ENCODE data around the gene CPB2.

Gene CPB2

DNA sequence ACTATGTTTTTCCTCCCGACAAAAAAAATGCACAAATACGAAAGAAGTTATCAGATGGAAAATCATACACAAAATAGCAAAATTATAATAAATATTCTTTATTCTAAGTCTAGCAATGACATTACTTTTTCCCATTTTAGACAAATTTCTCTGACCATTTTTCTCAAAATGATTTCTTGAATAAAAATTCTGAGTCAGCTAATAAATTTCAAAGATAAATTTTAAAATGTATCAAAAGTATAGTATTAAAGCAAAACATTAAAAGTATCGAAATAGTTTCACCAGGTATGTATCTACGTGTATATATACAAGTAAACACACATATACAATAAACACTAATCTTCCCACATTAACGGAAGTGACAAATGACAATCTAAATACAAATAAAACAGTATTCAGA is 61.2 kb downstream of the CPB2 start:
- no peak for DNase-seq

DNA sequence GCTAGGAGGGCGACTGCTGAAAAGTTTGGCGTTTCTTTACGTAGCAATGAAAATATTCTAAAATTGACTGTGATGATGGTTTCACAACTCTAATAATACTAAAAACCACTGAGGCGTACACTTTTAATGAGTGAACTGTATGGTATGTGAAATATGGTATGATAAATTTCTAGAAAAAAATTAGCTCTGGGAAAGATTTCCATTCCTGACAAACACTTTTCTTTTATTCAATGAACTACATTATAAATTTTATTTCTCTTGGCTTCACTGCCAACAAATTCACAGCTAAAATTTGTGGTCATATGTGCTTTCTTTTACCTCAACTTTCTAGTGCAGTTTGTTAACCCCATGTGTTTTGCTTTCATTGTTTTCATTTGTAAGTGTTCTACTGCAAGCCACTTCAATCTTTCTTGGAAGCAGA is 63.4 kb downstream of the CPB2 start:
- DNase-seq = no peak

DNA sequence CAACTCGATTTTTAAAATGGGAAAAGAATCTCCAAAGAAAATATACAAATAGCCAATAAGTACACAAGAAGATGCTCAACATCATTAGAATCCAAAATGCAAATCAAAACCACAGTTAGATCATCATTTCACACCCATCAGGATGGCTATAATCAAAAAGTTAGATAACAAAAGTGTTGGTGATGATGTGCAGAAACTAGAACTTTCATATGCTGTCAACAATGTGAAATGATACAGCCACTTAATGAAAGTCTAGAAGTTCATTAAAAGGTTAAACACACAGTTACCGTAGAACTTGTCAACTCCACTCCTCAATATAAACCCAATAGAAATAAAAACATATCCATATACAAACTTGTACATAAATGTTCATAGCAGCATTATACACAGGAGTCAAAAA is 64.1 kb downstream of the CPB2 start:
- DNase-seq = no peak

DNA sequence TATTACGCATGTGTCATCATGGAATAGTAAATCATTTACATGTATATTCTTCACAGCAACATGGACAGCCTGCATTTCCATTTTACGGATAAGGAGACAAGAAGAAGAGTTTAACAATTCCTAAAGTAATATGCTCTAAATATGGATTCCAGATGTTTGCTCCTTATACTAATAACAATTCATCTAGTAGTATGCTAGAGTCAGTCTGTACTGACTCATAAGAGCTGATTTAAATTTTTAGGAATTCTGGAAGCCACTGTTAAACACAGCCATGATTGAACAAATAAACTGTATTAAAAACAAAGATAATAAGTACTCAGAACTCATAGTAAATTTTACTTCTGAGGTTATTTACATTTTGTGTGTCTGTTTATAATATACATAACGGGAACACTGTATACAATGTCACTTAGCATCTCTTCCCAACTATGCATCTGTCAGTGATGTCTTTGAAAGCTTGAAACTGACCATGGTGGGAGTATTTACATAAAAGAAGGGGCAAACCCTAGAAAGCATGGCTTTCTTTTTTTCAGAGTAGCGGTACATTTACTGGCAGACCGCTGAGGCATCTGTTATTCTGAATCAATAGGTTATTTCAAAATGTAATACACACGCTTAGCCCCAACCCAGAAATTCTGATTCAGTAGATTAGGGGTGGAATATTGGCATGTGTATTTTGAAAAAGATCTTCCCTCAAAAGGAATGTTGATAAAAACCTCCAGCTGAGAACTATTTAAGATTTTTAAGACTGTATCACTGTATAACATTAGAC is 65.2 kb downstream of the CPB2 start:
- DNase-seq = no peak

DNA sequence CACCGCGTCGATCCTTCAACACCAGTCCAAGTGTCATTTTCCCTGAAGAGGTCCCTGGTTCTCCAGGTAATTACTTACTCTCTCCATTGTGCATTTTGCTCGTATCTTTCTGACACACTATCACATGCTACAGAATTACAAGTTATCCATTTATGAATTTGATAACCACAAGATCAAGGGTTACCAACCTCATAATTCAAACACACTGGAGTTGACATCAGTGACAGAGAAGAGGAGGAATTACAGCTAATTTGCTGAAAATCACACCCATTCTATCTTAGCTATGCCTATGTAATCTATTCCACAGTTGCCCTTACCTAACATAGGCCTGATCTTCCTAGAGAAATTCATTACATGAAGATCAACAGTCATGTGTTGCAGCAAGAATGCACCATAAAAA is 66.5 kb downstream of the CPB2 start:
- no peak for DNase-seq

DNA sequence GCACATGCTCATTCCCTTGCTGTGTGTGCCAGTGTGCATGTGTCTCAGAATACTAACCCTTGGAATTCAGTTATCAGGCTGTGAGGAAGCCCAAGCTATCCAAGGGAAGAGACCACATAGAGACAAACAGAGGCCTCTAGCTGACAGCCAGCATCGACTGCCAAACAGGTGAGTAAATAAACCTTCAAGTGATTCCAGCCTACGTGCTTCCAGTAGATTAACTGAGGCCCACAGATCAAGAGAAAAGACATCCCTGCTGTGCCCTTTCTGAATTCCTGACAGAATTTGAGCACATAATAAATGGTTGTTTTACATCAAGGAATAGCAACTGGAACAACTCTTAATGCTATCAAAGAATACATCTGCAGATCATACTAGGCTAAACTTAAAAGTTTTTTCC is 69.8 kb downstream of the CPB2 start:
- DNase-seq = no peak

DNA sequence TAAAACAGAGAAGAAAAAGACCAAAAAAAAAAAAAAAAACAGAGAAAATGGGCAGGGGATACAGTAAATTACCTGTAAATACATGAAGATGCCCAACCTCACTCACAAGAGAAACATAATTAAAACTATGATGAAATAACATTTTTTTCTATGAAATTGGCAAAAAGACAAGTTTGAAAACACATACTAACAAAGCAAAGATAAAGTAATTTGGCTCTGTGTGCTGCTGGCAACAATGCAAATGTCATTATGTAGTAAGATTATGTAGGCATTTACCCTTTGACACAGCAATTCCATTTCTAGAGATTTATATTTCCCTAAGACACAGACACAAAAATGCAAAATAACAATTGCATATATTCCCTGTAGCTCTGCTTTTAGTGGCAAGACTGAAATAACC is 72.5 kb downstream of the CPB2 start:
- DNase-seq = no peak

DNA sequence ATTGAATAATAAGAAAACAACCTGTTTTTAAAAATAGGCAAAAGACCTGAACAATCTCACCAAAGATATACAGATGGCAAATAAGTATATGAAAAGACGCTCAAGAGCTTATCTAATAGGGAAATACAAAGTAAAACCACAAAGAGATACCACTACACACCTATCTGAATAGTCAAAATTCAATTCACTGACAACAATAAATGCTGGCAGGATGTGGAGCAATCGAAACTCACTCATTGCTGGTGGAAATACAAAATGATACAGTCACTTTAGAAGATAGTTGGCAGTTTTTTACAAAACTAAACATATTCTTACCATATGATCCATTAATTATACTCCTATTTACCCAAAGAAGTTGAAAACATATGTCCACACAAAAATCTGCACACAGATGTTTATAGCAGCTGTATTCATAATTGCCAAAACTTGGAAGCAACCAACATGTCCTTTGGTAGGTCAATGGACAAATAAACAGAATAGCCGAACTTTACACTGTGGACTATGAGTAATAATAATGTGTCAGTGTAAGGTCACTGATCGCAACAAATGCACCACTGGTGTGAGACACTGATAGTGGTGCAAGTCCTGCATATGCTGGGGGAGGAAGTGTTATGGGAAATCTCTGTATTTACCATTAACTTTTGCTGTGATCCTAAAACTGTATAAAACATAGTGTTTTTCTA is 73.1 kb downstream of the CPB2 start:
- no peak for DNase-seq

DNA sequence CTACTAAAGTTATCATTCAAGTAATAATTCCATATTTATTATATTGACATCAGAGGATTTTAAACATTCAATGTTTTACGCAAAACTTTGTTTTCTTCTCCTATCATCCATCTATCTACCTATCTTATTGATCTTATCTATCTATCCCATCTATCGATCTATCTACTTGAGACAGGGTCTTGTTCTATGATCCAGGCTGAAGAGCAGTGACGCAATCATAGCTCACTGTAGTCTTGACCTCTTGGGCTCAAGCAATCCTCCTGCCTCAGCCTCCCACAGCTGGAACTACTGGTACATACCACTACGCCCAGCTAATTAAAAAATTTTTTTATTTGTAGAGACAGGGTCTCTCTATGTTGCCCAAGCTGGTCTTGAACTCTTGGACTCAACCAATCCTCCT is 79.7 kb downstream of the CPB2 start:
- no peak for DNase-seq

DNA sequence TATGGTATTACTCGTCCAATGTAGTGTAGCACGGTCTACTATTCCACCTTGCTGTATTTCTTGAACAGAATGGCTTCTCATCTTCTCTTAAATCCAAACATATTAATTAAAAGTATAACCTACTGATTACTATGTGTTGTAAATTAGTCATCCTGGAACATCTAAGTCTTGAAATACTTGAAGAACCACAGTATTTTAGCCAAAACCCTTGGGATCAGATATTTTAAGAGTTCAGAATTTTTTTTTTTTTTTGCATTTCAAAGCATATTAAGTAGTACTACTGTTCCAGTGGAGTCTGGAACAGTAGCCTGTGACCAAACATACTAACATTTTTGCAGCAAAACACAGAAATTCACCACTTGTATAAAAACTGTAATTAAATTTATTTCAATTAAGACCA is 82.4 kb downstream of the CPB2 start:
- DNase-seq = no peak

DNA sequence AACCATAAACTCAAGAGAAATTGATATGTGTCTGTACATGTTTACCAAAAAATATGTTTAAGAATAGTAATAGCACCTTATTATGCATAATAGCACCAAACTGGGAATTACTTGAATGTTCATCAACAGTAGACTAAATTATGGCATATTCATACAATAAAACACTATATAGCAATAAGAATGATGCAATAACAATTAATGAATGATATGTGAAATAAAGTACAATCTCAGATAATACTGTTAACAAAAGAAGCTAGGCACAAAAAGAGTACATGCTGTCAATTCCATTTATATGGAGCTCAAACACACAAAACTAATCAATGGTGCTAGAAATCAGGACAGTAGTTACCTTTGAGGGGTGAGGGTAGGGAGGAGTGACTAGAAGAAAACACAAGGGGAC is 88.6 kb downstream of the CPB2 start:
- no peak for DNase-seq

DNA sequence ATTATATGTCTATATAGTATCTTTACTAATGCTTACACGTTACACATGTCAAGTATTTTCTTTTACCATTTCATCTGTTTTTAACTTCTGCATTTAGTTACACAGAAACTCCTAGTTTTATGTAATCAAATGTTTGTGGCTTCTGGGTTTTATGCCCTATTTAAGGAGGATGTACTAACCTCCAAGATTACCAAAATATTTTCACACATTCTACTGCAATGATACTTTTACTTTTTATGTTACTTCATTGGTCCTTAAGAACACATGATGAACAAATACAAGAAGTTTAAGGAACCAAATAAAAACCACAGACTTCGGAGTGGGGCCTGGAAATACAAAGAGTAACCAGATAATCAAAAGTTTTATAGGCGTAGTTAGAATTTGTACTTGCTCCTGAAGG is 89.5 kb downstream of the CPB2 start:
- no peak for DNase-seq

DNA sequence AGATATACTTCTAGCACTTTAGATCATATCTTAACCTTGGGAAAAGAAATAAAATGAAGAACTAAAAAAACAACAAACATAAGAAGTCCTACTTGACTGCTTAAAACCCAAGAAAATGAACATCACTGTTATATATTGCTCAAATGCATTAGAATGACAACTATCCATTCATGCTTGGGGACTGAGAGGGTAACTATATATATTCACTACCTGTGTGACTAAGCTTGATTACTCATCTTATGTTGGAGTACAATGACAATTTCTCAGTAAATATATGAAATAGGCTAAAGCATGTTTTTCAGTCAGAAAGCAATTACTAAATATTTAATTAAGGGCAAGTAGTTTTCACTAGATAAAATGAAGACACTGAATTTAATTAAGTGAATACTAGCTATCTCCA is 92.4 kb downstream of the CPB2 start:
- DNase-seq = no peak

DNA sequence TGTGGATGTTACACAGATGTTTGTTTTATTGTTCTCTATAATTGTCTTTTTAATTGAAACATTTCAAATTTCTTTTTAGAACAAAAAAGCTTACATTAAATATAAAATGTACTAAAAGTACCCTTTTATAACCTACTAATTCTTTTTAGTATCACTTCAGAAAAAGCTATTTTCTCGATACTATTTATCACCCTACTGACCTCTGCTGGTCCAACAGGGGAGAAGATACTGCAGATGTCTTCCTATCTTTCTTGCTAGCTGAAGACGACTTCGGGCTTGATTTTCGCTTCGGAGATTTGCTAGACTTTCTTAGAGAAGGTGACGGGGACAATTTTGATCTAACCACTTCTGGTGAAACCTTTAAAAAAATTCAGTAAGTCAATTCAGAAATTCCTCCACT is 94.7 kb downstream of the CPB2 start:
- no peak for DNase-seq

DNA sequence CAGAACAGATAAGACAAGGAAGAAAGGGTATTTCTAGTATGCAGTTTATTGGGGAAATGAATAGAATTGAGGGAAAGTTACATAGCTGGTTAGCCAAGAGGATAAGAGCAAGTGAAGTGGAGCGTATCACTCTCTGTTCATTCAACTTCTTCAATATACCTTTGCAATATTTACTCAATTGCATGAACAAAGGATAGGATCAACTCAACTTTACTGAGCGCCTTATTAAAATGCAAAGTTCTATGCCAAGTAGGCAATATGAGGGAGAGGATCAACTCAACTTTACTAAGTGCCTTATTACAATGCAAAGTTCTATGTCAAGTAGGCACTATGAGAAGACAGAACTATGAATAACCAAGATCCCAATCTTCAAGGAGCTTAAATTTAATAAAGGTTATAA is 96.2 kb downstream of the CPB2 start:
- DNase-seq = no peak

DNA sequence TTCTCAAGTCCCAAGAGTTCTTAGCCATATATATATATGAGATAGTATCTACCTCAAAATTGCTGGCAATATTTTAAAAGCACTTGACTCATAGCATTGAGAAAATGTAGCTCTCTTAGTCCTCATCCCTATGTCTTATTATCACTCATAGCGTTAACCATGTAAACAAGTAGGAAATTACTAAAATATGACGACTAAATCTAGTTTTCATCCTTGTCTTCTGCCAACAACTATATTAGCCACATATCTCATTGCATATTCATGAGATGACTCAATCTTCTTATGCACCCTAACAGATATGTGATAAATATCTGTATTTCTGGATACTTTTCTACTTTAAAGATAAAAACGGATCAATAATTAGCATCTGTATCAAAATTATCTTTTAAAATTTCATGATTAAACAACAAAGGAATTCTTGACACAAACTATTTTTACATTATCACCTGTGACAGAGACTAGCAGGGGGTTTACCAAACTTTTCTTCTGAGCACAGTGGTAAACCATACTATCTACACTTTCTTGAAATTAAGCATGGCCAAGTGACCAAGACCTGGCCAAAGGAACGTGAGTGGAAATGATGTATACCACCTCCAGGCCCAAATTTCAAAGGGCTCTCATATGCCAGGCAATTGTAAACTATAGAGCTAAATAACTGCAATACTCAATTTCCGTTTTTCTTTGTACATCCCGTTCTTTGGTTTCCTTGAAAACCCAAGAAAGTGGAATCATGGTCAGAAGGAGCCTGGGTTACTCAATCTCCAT is 98.0 kb downstream of the CPB2 start:
- no peak for DNase-seq

DNA sequence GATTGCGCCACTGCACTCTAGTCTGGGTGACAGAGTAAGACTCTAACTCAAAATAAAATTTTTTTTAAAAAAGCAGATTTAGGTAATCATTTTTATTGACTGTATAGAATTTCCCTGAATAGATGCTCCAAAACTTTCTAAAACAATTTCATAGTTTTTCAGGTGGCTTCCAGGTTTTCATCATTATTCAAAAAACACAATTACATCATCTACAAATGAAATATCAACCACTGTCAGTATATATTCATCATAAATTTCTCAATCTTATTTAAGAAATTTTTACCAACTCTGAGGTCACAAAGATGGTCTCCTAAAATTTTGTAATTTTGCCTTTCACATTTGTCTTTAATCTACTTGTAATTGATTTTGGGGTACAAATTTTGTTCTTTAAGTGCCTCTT is 100.3 kb downstream of the CPB2 start:
- no peak for DNase-seq
